Breast epithelium (tissue), 4 donors: ENCODE measurements around the gene PARVB. TPM values are rescaled to one million over a fixed set of nuclear protein-coding genes. Genes with fewer than 3 reads are reported as not detected.

Experiments used
- DNase-seq, 2 donors: peaks; one replicate each; pipeline ENCODE4 v3.0.0-alpha.2; 2019; ENCODE audit warnings: low spot score in 2 of 2
- H3K27ac ChIP-seq, 2 donors: fragments of 200-600 bp; sonication (generic) in 1 of 2; one replicate each; pipeline ENCODE4 v1.5.1; 2016 to 2019; ENCODE audit warnings: mild to moderate bottlenecking in 1 of 2
- H3K27me3 ChIP-seq, 2 donors: fragments of 200-600 bp; sonication (generic) in 1 of 2; one replicate each; pipeline versions ENCODE4 v1.5.1 to v1.6.0; 2017 to 2019; ENCODE audit warnings: control low read depth in 1 of 2, mild to moderate bottlenecking in 1 of 2
- H3K36me3 ChIP-seq: fragments of 200-600 bp; one replicate; pipeline ENCODE4 v1.5.1; 2019
- H3K4me1 ChIP-seq, 2 donors: fragments of 200-600 bp; sonication (generic); one replicate each; pipeline ENCODE4 v1.5.1; 2016 to 2019; ENCODE audit warnings: control low read depth in 1 of 2
- H3K4me3 ChIP-seq, 3 donors: fragments of 200-600 bp; sonication (generic); 1 replicate in 2 of 3; 2 replicates in 1 of 3; pipeline ENCODE4 v1.5.1; 2016 to 2019; ENCODE audit warnings: mild to moderate bottlenecking in 3 of 3, moderate library complexity in 2 of 3
- H3K9me3 ChIP-seq, 2 donors: fragments of 200-600 bp; sonication (generic) in 1 of 2; one replicate each; pipeline ENCODE4 v1.5.1; 2016 to 2019; ENCODE audit warnings: control low read depth in 1 of 2
- CTCF ChIP-seq, 3 donors: fragments of 450-650 bp; IDR thresholded peaks; one replicate each; pipeline ENCODE4 v1.5.1; 2016 to 2017; ENCODE audit warnings: antibody characterized with exemption in 3 of 3, mild to moderate bottlenecking in 3 of 3, moderate library complexity in 3 of 3
- POLR2A ChIP-seq: fragments of 450-650 bp; IDR thresholded peaks from one replicate; pipeline ENCODE4 v1.6.1; 2016; ENCODE audit warnings: antibody characterized with exemption, mild to moderate bottlenecking, moderate library complexity
- POLR2AphosphoS5 ChIP-seq, 3 donors: sonication (generic); formaldehyde crosslinking; IDR thresholded peaks; one replicate each; pipeline ENCODE4 v1.6.1; 2017; ENCODE audit warnings: antibody characterized with exemption in 3 of 3
- intact Hi-C: fragments of 100-400 bp; cut with DNase I; formaldehyde crosslinking; loops from one replicate; pipeline ENCODE4 v1.15.1; 2023; ENCODE audit warnings: low total_unique reads
- total RNA-seq, 3 donors: library from RNA; depleted of rRNA; stranded (reverse); fragments of >200 nt; gene quantifications; one replicate each; pipeline ENCODE4 v1.1.0, GENCODE V29; 2016

PARVB gene
- total RNA-seq, 3 donors from 2014 or later, result 12.3 to 57.6 (median 21.6) TPM

GRCh38 chr22:44026630-44027511 lies 2.8 kb downstream of the PARVB start:
- intact Hi-C loops, result no loop called here
- TF ChIP-seq POLR2A (no peak), POLR2AphosphoS5 (IDR thresholded peaks at IDR 0.05) (peak in 1 of 3 donors; percentile 28), CTCF (IDR thresholded peaks at IDR 0.05) (no peak)
- Histone ChIP-seq H3K27ac (peak overlapping the region; percentile 46 to 93), H3K9me3 (no peaks in the 10 kb centered on the region), H3K4me3 (peak overlapping the region; percentile 19 to 94 (median 59)), H3K27me3 (no peaks in the 10 kb centered on the region), H3K4me1 (no peaks in the 10 kb centered on the region), H3K36me3 (no peaks in the 10 kb centered on the region)
- peak in 1 of 2 donors; percentile 59 for DNase-seq

- intact Hi-C loops, result no loop called here
These were observed 4.0 kb downstream of the PARVB start for GRCh38 chr22:44028091-44028490.

GRCh38 chr22:44029069-44029468 lies 5.0 kb downstream of the PARVB start:
- H3K36me3 ChIP-seq, result no peaks in the 10 kb centered on the region
- intact Hi-C loops, result no loop called here
- no peaks in the 10 kb centered on the region for H3K27me3 ChIP-seq
- no peak overlapping the region for H3K4me3 ChIP-seq
- no peak for DNase-seq
- TF ChIP-seq CTCF (IDR thresholded peaks at IDR 0.05) (no peak), POLR2A (no peak), POLR2AphosphoS5 (IDR thresholded peaks at IDR 0.05) (no peak)
- H3K27ac ChIP-seq, result no peak overlapping the region
- H3K9me3 ChIP-seq, result no peaks in the 10 kb centered on the region
- H3K4me1 ChIP-seq, result no peaks in the 10 kb centered on the region

More at GRCh38 chr22:44028091-44028490, 4.0 kb downstream of the PARVB start:
- H3K27me3 ChIP-seq, result no peaks in the 10 kb centered on the region
- no peaks in the 10 kb centered on the region for H3K9me3 ChIP-seq
- no peak for TF ChIP-seq CTCF (IDR thresholded peaks at IDR 0.05)
- no peak for TF ChIP-seq POLR2A
- no peak for TF ChIP-seq POLR2AphosphoS5 (IDR thresholded peaks at IDR 0.05)
- no peaks in the 10 kb centered on the region for H3K4me1 ChIP-seq
- no peak overlapping the region for H3K4me3 ChIP-seq
- no peak overlapping the region for H3K27ac ChIP-seq
- DNase-seq, result no peak
- H3K36me3 ChIP-seq, result no peaks in the 10 kb centered on the region

- H3K4me1 ChIP-seq, result no peaks in the 10 kb centered on the region
- TF ChIP-seq POLR2A (no peak), CTCF (IDR thresholded peaks at IDR 0.05) (no peak)
- no peaks in the 10 kb centered on the region for H3K9me3 ChIP-seq
- intact Hi-C loops, result no loop called here
- no peak overlapping the region for H3K4me3 ChIP-seq
- no peaks in the 10 kb centered on the region for H3K27me3 ChIP-seq
- DNase-seq, result no peak
- no peaks in the 10 kb centered on the region for H3K36me3 ChIP-seq
- H3K27ac ChIP-seq, result peak overlapping the region in 1 of 2 donors; percentile 43
These were observed 6.1 kb downstream of the PARVB start for GRCh38 chr22:44030051-44030701.

GRCh38 chr22:44030702-44031082 lies 6.6 kb downstream of the PARVB start:
- H3K36me3 ChIP-seq, result no peaks in the 10 kb centered on the region
- peak overlapping the region in 1 of 2 donors; percentile 43 for H3K27ac ChIP-seq
- no peaks in the 10 kb centered on the region for H3K27me3 ChIP-seq
- DNase-seq, result no peak
- no peak overlapping the region for H3K4me3 ChIP-seq
- TF ChIP-seq POLR2A, result no peak
- TF ChIP-seq POLR2AphosphoS5 (IDR thresholded peaks at IDR 0.05), result no peak
- no peak for TF ChIP-seq CTCF (IDR thresholded peaks at IDR 0.05)
- intact Hi-C loops, result no loop called here
- no peaks in the 10 kb centered on the region for H3K9me3 ChIP-seq
- H3K4me1 ChIP-seq, result no peaks in the 10 kb centered on the region
